Gastroesophageal sphincter (tissue), 3 donors: ENCODE measurements around the gene TLR6.

Experiments
- EP300 ChIP-seq: sonication (generic); formaldehyde crosslinking; IDR thresholded peaks from one replicate; pipeline ENCODE4 v1.6.1; 2017; ENCODE audit warnings: antibody characterized with exemption, mild to moderate bottlenecking
- POLR2A ChIP-seq, 2 donors: fragments of 450-650 bp; IDR thresholded peaks; one replicate each; pipeline ENCODE4 v1.6.1; 2017; ENCODE audit warnings: antibody characterized with exemption in 2 of 2, mild to moderate bottlenecking in 2 of 2, moderate library complexity in 1 of 2
- POLR2AphosphoS5 ChIP-seq: sonication (generic); formaldehyde crosslinking; IDR thresholded peaks from one replicate; pipeline ENCODE4 v1.6.1; 2017; ENCODE audit warnings: antibody characterized with exemption
- TF ChIP-seq, protein P1 (sequence below), 4 experiments: fragments of 200-600 bp in 2 of 4; fragments of 450-650 bp in 2 of 4; sonication (generic) in 1 of 4; IDR thresholded peaks; one replicate each; pipeline ENCODE4 v1.5.1; 2017 to 2019; ENCODE audit warnings: antibody characterized with exemption in 4 of 4, mild to moderate bottlenecking in 2 of 4, moderate library complexity in 2 of 4

GRCh38 chr4:38834570-38834969 is 22.0 kb downstream of the TLR6 start:
- TF ChIP-seq, protein P1, sequence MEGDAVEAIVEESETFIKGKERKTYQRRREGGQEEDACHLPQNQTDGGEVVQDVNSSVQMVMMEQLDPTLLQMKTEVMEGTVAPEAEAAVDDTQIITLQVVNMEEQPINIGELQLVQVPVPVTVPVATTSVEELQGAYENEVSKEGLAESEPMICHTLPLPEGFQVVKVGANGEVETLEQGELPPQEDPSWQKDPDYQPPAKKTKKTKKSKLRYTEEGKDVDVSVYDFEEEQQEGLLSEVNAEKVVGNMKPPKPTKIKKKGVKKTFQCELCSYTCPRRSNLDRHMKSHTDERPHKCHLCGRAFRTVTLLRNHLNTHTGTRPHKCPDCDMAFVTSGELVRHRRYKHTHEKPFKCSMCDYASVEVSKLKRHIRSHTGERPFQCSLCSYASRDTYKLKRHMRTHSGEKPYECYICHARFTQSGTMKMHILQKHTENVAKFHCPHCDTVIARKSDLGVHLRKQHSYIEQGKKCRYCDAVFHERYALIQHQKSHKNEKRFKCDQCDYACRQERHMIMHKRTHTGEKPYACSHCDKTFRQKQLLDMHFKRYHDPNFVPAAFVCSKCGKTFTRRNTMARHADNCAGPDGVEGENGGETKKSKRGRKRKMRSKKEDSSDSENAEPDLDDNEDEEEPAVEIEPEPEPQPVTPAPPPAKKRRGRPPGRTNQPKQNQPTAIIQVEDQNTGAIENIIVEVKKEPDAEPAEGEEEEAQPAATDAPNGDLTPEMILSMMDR (IDR thresholded peaks at IDR 0.05) = no peak
- no peak for TF ChIP-seq POLR2A (IDR thresholded peaks at IDR 0.05)
- no peak for TF ChIP-seq EP300
- TF ChIP-seq POLR2AphosphoS5 = no peak
